GM19324 (cell line): ENCODE results near the gene PXDN.

ENCODE experiments used
- ATAC-seq: cut with Tn5 transposase; IDR thresholded peaks from one replicate; pipeline ENCODE4 v1.9.1; 2021; ENCODE audit warnings: mild to moderate bottlenecking, moderate library complexity; ENCODE audit not compliant: unreplicated experiment, low FRiP score

Gene PXDN

GRCh38 chr2:1655461-1655860 lies 88.9 kb downstream of the PXDN start:
- ATAC-seq = no peak

- no peak for ATAC-seq
Measured at GRCh38 chr2:1654696-1655374, 89.5 kb downstream of the PXDN start.

GRCh38 chr2:1653956-1654695 lies 90.2 kb downstream of the PXDN start:
- ATAC-seq = no peak

- no peak for ATAC-seq
Measured at GRCh38 chr2:1652034-1652790, 92.1 kb downstream of the PXDN start.

GRCh38 chr2:1651121-1652033 lies 92.9 kb downstream of the PXDN start:
- no peak for ATAC-seq

- no peak for ATAC-seq
Measured at GRCh38 chr2:1650085-1650872, 94.0 kb downstream of the PXDN start.

GRCh38 chr2:1649103-1650084 lies 94.9 kb downstream of the PXDN start:
- no peak for ATAC-seq

GRCh38 chr2:1648241-1649102 lies 95.8 kb downstream of the PXDN start:
- ATAC-seq = no peak

GRCh38 chr2:1647417-1648240 lies 96.7 kb downstream of the PXDN start:
- ATAC-seq = no peak

- no peak for ATAC-seq
Measured at GRCh38 chr2:1645761-1646476, 98.4 kb downstream of the PXDN start.

GRCh38 chr2:1644427-1644826 lies 99.9 kb downstream of the PXDN start:
- ATAC-seq = no peak

- ATAC-seq = no peak
Measured at GRCh38 chr2:1642993-1643619, 101.2 kb downstream of the PXDN start.

- ATAC-seq = no peak
Measured at GRCh38 chr2:1642066-1642861, 102.1 kb downstream of the PXDN start.

GRCh38 chr2:1641523-1641922 lies 102.8 kb downstream of the PXDN start:
- no peak for ATAC-seq
